ENCODE measurements around the gene OCIAD1. TPM values are rescaled to one million over a fixed set of nuclear protein-coding genes. Genes with fewer than 3 reads are reported as not detected.

OCIAD1 gene
- 10 to 100 TPM; 91.9 to 99.0 TPM for total RNA-seq

GRCh38 chr4:48830706-48831531 is at the start of gene OCIAD1:
OCIAD1 (plus strand) TSS chr4:48831088; CDS start chr4:48832625, 1,537 bp downstream.
- CTCF ChIA-PET: interaction anchor here (1.2 to 1.8 kb wide), 2 partner anchors 51 to 114 kb away, joined by 4 to 5 read pairs; partner anchors contain the start of gene FRYL
- Mint-ChIP-seq H3K4me3 (peak within 1 kb of the TSS; percentile 100), H3K27ac (peak within 1 kb of the TSS; percentile 100), H3K4me1 (ENCODE audit: low read depth) (peaks cover 23% of the 10 kb centered on the region), H3K27me3 (ENCODE audit: low read depth) (peaks cover 6% of the 10 kb centered on the region), H3K9me3 (no peaks in the 10 kb centered on the region), H3K36me3 (ENCODE audit: low read depth) (peaks cover 7% of the 10 kb centered on the region)
- intact Hi-C loops (cut with micrococcal nuclease): loop anchor here (1.0 to 10.0 kb wide), 13 partner anchors 8 to 916 kb away; partner anchors contain the start of genes FRYL, NFXL1 and SLAIN2
- DNase-seq: peak; percentile 96

DNA sequence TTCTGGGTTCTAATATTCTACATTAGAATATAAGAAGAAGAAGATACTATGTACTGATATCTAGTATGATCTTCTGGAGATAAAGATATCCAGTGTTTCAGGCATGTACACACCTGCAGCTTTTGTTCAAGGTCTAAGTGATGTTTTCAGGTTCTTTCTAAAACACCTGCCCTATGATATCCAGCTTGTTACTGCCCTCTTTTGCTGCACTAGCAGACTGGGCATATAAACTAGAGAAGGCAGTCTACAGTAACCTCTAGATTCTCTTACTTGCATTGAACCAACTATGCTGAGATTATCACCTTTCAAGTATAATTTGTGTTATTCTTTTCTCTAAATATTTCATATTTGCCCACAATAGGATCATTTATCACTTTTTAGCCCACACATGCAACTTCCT is 48.9 kb upstream of the OCIAD1 start:
- Mint-ChIP-seq H3K27ac (no peak overlapping the region), H3K27me3 (ENCODE audit: low read depth) (no peaks in the 10 kb centered on the region), H3K4me1 (ENCODE audit: low read depth) (peaks cover 25% of the 10 kb centered on the region), H3K4me3 (no peak overlapping the region), H3K9me3 (no peaks in the 10 kb centered on the region), H3K36me3 (ENCODE audit: low read depth) (peaks cover 1% of the 10 kb centered on the region)
- intact Hi-C loops (cut with micrococcal nuclease): loop anchor here (2.0 to 5.0 kb wide), 4 partner anchors 117 to 745 kb away; no protein-coding TSS in a partner anchor
- CTCF ChIA-PET: interaction anchor here (0.6 to 4.6 kb wide), 2 partner anchors 148 to 203 kb away, joined by 5 to 22 read pairs; no protein-coding TSS in a partner anchor
- DNase-seq: no peak

DNA sequence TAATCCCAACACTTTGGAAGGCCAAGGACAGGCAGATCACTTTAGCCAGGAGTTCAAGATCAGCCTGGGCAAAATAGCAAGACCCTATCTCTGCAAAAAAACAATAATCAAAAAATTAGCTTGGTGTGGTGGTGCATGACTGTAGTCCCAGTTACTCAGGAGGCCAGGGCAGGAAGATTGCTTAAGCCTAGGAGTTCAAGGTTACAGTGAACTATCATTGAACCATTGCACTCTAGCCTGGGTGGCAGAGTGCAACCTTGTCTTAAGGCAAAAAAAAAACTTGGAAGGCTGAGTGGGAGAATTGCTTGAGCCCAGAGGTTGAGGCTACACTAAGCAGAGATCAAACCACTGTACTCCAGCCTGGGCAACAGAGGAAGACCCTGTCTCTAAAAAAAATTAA is 45.6 kb upstream of the OCIAD1 start:
- peaks cover 7% of the 10 kb centered on the region for H3K4me1 Mint-ChIP-seq (ENCODE audit: low read depth)
- no peak overlapping the region for H3K27ac Mint-ChIP-seq
- intact Hi-C loops (cut with micrococcal nuclease): no loop called here
- no peak overlapping the region for H3K4me3 Mint-ChIP-seq
- H3K9me3 Mint-ChIP-seq: no peaks in the 10 kb centered on the region
- no peaks in the 10 kb centered on the region for H3K36me3 Mint-ChIP-seq (ENCODE audit: low read depth)
- CTCF ChIA-PET: interaction anchor here (2.1 kb wide), 1 partner anchor 207 kb away, joined by 8 read pairs; no protein-coding TSS in a partner anchor
- DNase-seq: no peak
- H3K27me3 Mint-ChIP-seq (ENCODE audit: low read depth): no peaks in the 10 kb centered on the region

DNA sequence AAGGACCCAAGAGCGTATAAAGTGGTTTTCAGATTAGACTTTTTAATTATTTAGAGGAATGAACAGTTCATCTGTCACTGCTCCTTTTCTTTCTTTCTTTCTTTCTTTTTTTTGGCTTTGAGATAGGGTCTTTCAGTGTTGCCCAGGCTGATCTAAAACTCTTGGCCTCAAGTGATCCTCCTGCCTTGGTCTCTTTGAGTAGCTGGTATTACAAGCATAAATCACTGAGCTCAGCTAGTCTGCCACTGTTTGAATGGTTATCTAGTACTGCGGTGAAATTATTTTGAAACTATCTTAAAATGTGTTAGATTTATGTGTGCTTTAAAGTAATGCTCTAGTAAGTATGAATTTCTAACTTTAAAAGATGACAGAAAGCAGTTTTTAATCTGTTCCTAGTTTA is 44.3 kb upstream of the OCIAD1 start:
- intact Hi-C loops (cut with micrococcal nuclease): no loop called here
- H3K27ac Mint-ChIP-seq: no peak overlapping the region
- CTCF ChIA-PET: no interaction called here
- no peak for DNase-seq
- no peaks in the 10 kb centered on the region for H3K36me3 Mint-ChIP-seq (ENCODE audit: low read depth)
- H3K4me1 Mint-ChIP-seq (ENCODE audit: low read depth): peaks cover under 1% of the 10 kb centered on the region
- no peak overlapping the region for H3K4me3 Mint-ChIP-seq
- H3K27me3 Mint-ChIP-seq (ENCODE audit: low read depth): no peaks in the 10 kb centered on the region
- H3K9me3 Mint-ChIP-seq: no peaks in the 10 kb centered on the region

DNA sequence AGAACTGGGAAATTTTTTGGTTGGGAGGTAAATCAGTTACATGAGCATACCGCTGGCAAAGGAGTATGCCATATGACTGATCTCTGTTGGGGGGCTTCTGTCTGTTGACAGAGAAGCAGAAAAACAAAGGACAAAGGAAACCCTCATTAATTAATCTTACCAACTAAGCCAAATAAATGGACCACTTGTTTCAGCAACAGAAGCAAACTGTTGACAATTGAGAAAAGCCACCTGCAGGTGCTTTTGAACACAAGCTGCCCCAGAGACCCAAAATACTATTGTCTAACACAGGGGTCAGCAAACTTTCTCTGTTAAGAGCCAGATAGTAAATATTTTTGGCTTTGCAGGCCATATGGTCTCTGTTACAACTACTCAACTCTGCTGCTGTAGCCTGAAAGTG is 43.8 kb upstream of the OCIAD1 start:
- DNase-seq: no peak
- H3K27ac Mint-ChIP-seq: no peak overlapping the region
- intact Hi-C loops (cut with micrococcal nuclease): no loop called here
- CTCF ChIA-PET: interaction anchor here (1.0 kb wide), 1 partner anchor 208 kb away, joined by 3 read pairs; no protein-coding TSS in a partner anchor
- no peaks in the 10 kb centered on the region for H3K36me3 Mint-ChIP-seq (ENCODE audit: low read depth)
- H3K9me3 Mint-ChIP-seq: no peaks in the 10 kb centered on the region
- no peaks in the 10 kb centered on the region for H3K27me3 Mint-ChIP-seq (ENCODE audit: low read depth)
- peaks cover 2% of the 10 kb centered on the region for H3K4me1 Mint-ChIP-seq (ENCODE audit: low read depth)
- no peak overlapping the region for H3K4me3 Mint-ChIP-seq

- intact Hi-C loops (cut with micrococcal nuclease): no loop called here
- no peaks in the 10 kb centered on the region for H3K27me3 Mint-ChIP-seq (ENCODE audit: low read depth)
- no peaks in the 10 kb centered on the region for H3K9me3 Mint-ChIP-seq
- peaks cover 8% of the 10 kb centered on the region for H3K4me1 Mint-ChIP-seq (ENCODE audit: low read depth)
- H3K36me3 Mint-ChIP-seq (ENCODE audit: low read depth): no peaks in the 10 kb centered on the region
- H3K4me3 Mint-ChIP-seq: no peak overlapping the region
- no peak for DNase-seq
- CTCF ChIA-PET: interaction anchor here (1.4 kb wide), 1 partner anchor 10 kb away, joined by 3 read pairs; no protein-coding TSS in a partner anchor
- no peak overlapping the region for H3K27ac Mint-ChIP-seq
Observed at GRCh38 chr4:48790561-48790960, 40.3 kb upstream of the OCIAD1 start.

GRCh38 chr4:48791313-48791712 is 39.6 kb upstream of the OCIAD1 start:
- peaks cover 8% of the 10 kb centered on the region for H3K4me1 Mint-ChIP-seq (ENCODE audit: low read depth)
- no peak overlapping the region for H3K27ac Mint-ChIP-seq
- H3K9me3 Mint-ChIP-seq: no peaks in the 10 kb centered on the region
- intact Hi-C loops (cut with micrococcal nuclease): no loop called here
- no peak overlapping the region for H3K4me3 Mint-ChIP-seq
- no peaks in the 10 kb centered on the region for H3K27me3 Mint-ChIP-seq (ENCODE audit: low read depth)
- H3K36me3 Mint-ChIP-seq (ENCODE audit: low read depth): no peaks in the 10 kb centered on the region
- CTCF ChIA-PET: interaction anchor here (1.4 kb wide), 1 partner anchor 10 kb away, joined by 3 read pairs; no protein-coding TSS in a partner anchor
- no peak for DNase-seq

DNA sequence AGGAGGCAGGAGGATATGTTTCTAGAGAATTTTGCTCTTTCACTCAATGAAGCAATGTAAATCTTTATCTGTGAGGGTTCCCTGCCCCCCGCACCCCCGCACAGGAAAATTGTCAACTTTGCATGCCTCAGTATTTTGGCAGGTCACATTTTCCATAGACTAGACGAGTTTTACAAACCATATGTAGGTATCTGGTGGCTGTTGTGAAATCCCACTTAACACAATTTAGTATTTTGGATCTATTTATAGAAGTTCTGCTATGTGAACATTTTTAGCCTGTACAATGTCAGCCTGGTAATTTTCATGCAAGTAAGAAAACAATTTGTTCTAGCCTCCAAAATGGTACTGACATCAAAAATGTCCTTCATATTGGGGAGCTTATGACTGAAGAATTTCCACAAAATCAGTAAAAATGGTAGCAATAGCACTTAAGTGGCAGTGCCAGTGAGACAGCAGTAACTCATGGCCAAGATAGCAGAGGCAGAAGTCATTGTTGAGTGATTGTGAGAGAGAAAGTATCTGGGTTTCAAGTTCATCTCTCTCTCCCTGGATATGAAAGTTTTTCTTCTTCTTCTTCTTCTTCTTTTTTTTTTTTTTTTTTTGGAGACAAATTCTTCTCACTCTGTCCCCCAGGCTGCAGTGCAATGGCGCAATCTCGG is 38.4 kb upstream of the OCIAD1 start:
- no peak overlapping the region for H3K27ac Mint-ChIP-seq
- intact Hi-C loops (cut with micrococcal nuclease): no loop called here
- CTCF ChIA-PET: interaction anchor here (0.6 to 0.7 kb wide), 2 partner anchors 24 to 54 kb away, joined by 3 read pairs; no protein-coding TSS in a partner anchor
- no peak overlapping the region for H3K4me3 Mint-ChIP-seq
- H3K9me3 Mint-ChIP-seq: no peaks in the 10 kb centered on the region
- no peaks in the 10 kb centered on the region for H3K36me3 Mint-ChIP-seq (ENCODE audit: low read depth)
- H3K27me3 Mint-ChIP-seq (ENCODE audit: low read depth): no peaks in the 10 kb centered on the region
- no peak for DNase-seq
- peaks cover 8% of the 10 kb centered on the region for H3K4me1 Mint-ChIP-seq (ENCODE audit: low read depth)

- H3K27ac Mint-ChIP-seq: no peak overlapping the region
- DNase-seq: no peak
- intact Hi-C loops (cut with micrococcal nuclease): no loop called here
- H3K4me1 Mint-ChIP-seq (ENCODE audit: low read depth): peaks cover 8% of the 10 kb centered on the region
- CTCF ChIA-PET: interaction anchor here (0.6 kb wide), 1 partner anchor 11 kb away, joined by 4 read pairs; no protein-coding TSS in a partner anchor
- no peaks in the 10 kb centered on the region for H3K9me3 Mint-ChIP-seq
- no peak overlapping the region for H3K4me3 Mint-ChIP-seq
- no peaks in the 10 kb centered on the region for H3K27me3 Mint-ChIP-seq (ENCODE audit: low read depth)
- no peaks in the 10 kb centered on the region for H3K36me3 Mint-ChIP-seq (ENCODE audit: low read depth)
Observed at GRCh38 chr4:48795108-48795507, 35.8 kb upstream of the OCIAD1 start.

DNA sequence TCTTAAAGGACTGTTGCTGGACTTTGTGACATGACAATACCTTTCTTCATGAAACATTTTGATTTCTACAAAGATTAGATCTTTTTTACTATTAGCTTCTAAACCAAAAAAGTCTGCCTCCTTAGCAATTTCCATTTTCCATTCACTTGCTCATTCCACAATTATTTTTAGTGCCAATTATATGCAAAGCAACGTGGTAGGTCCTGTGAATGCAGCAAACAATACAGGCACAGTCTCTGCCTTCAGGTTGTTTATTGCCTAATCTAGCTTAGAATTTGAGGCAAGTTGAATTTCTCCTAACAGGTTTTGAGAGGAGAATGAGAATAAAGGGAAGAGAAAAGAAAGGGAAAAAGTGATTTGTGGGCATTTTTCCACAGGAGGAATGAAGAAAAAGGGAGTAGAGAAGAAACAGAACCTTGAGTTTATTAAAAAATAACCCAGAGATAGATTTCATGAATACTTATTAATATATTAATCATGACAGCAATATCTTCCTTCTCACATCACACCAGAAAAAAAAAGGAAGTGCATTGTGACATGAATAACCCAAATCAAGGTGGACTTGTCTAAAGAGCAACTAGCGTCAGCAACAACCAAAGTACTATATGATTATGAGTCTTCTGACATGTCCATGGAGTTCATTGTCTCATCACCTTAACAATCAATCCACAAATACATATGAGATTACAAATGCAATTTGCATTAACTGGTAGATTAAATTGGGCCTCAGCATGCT is 34.5 kb upstream of the OCIAD1 start:
- DNase-seq: no peak
- Mint-ChIP-seq H3K9me3 (no peaks in the 10 kb centered on the region), H3K27me3 (ENCODE audit: low read depth) (no peaks in the 10 kb centered on the region), H3K4me3 (no peak overlapping the region), H3K36me3 (ENCODE audit: low read depth) (no peaks in the 10 kb centered on the region), H3K4me1 (ENCODE audit: low read depth) (peaks cover 8% of the 10 kb centered on the region), H3K27ac (no peak overlapping the region)
- CTCF ChIA-PET: no interaction called here
- intact Hi-C loops (cut with micrococcal nuclease): no loop called here

- H3K27me3 Mint-ChIP-seq (ENCODE audit: low read depth): no peaks in the 10 kb centered on the region
- DNase-seq: no peak
- CTCF ChIA-PET: interaction anchor here (0.7 kb wide), 1 partner anchor 95 kb away, joined by 3 read pairs; no protein-coding TSS in a partner anchor
Observed at GRCh38 chr4:48796927-48797679, 33.8 kb upstream of the OCIAD1 start.

More at GRCh38 chr4:48796927-48797679, 33.8 kb upstream of the OCIAD1 start:
- no peaks in the 10 kb centered on the region for H3K36me3 Mint-ChIP-seq (ENCODE audit: low read depth)
- H3K9me3 Mint-ChIP-seq: no peaks in the 10 kb centered on the region
- intact Hi-C loops (cut with micrococcal nuclease): no loop called here
- peaks cover 7% of the 10 kb centered on the region for H3K4me1 Mint-ChIP-seq (ENCODE audit: low read depth)
- H3K27ac Mint-ChIP-seq: no peak overlapping the region
- H3K4me3 Mint-ChIP-seq: no peak overlapping the region

Measured in activated naive CD4-positive, alpha-beta T cell treated with anti-CD3 and anti-CD28 coated beads for 36 hours (primary cell).